Mesenchymal stem cell (in vitro differentiated cells and primary cell): ENCODE measurements around the gene CST5.

ENCODE experiments used
- DNase-seq: peaks from one replicate; pipeline ENCODE4 v3.0.0-alpha.2; 2013
- H2AFZ ChIP-seq: one replicate; pipeline ENCODE4 v1.6.1; 2013; ENCODE audit warnings: low read depth, mild to moderate bottlenecking, control low read depth, inconsistent platforms, low read length, moderate library complexity
- H2AK5ac ChIP-seq: 2 replicates; pipeline ENCODE4 v1.6.1; 2013; ENCODE audit warnings: low read length, moderate library complexity, mild to moderate bottlenecking, inconsistent platforms; ENCODE audit not compliant: severe bottlenecking
- H2BK120ac ChIP-seq: one replicate; pipeline ENCODE4 v1.6.1; 2013; ENCODE audit warnings: low read depth, mild to moderate bottlenecking, inconsistent platforms, low read length, moderate library complexity
- H2BK12ac ChIP-seq, 2 experiments: one replicate each; pipeline ENCODE4 v1.6.1; 2013; ENCODE audit warnings: inconsistent platforms in 2 of 2, low read length in 2 of 2, mild to moderate bottlenecking in 2 of 2, moderate library complexity in 2 of 2, control low read depth in 1 of 2
- H2BK15ac ChIP-seq: one replicate; pipeline ENCODE4 v1.6.1; 2013; ENCODE audit warnings: mild to moderate bottlenecking, low read depth, inconsistent platforms; ENCODE audit not compliant: poor library complexity, severe bottlenecking
- H2BK5ac ChIP-seq: 2 replicates; pipeline ENCODE4 v1.6.1; 2013; ENCODE audit warnings: low read depth, mild to moderate bottlenecking, low read length, control low read depth, inconsistent platforms; ENCODE audit not compliant: poor library complexity, severe bottlenecking
- H3K14ac ChIP-seq, 2 experiments: one replicate each; pipeline ENCODE4 v1.6.1; 2013; ENCODE audit warnings: inconsistent platforms in 2 of 2, low read length in 2 of 2, control low read depth in 1 of 2, mild to moderate bottlenecking in 1 of 2, moderate library complexity in 1 of 2
- H3K18ac ChIP-seq, 2 experiments: one replicate each; pipeline ENCODE4 v1.6.1; 2013; ENCODE audit warnings: inconsistent platforms in 2 of 2, low read length in 2 of 2, control low read depth in 1 of 2, low read depth in 1 of 2, mild to moderate bottlenecking in 1 of 2
- H3K23ac ChIP-seq, 2 experiments: one replicate each; pipeline ENCODE4 v1.6.1; 2013; ENCODE audit warnings: inconsistent platforms in 2 of 2, low read length in 2 of 2, mild to moderate bottlenecking in 2 of 2, moderate library complexity in 2 of 2, control low read depth in 1 of 2
- H3K27ac ChIP-seq: 2 replicates; pipeline ENCODE4 v1.5.1; 2013; ENCODE audit warnings: mild to moderate bottlenecking, moderate library complexity, low read length, control low read depth, inconsistent platforms; ENCODE audit not compliant: poor library complexity, severe bottlenecking
- H3K27me3 ChIP-seq, 2 experiments: 2 replicates each; pipeline versions ENCODE4 v1.6.1 to v1.7.0; 2013; ENCODE audit warnings: low read length in 2 of 2, mild to moderate bottlenecking in 2 of 2, moderate library complexity in 2 of 2, control low read depth in 1 of 2, inconsistent platforms in 1 of 2; ENCODE audit not compliant: control insufficient read depth in 1 of 2, insufficient read depth in 1 of 2
- H3K36me3 ChIP-seq, 2 experiments: 2 replicates each; pipeline versions ENCODE4 v1.6.1 to v1.7.0; 2013; ENCODE audit warnings: low read length in 2 of 2, control low read depth in 1 of 2, inconsistent platforms in 1 of 2, low read depth in 1 of 2, mild to moderate bottlenecking in 1 of 2; ENCODE audit not compliant: insufficient read depth in 2 of 2, control insufficient read depth in 1 of 2
- H3K4ac ChIP-seq, 2 experiments: one replicate each; pipeline ENCODE4 v1.6.1; 2013; ENCODE audit warnings: inconsistent platforms in 2 of 2, low read length in 2 of 2, mild to moderate bottlenecking in 2 of 2, moderate library complexity in 2 of 2, control low read depth in 1 of 2, low read depth in 1 of 2
- H3K4me1 ChIP-seq: 2 replicates; pipeline ENCODE4 v1.6.1; 2013; ENCODE audit warnings: low read depth, low read length, control low read depth; ENCODE audit not compliant: control insufficient read depth, insufficient read depth
- H3K4me2 ChIP-seq: 2 replicates; pipeline ENCODE4 v1.6.1; 2013; ENCODE audit warnings: low read length, mild to moderate bottlenecking, inconsistent platforms; ENCODE audit not compliant: poor library complexity, severe bottlenecking
- H3K4me3 ChIP-seq, 2 experiments: 2 replicates each; pipeline versions ENCODE4 v1.5.1 to v1.7.0; 2013; ENCODE audit warnings: low read length in 2 of 2, mild to moderate bottlenecking in 2 of 2, control low read depth in 1 of 2, low read depth in 1 of 2; ENCODE audit not compliant: insufficient read depth in 1 of 2
- H3K79me1 ChIP-seq: replicated peaks from 2 replicates; pipeline ENCODE4 v1.6.1; 2013; ENCODE audit warnings: mild to moderate bottlenecking, control low read depth, low read length, inconsistent platforms; ENCODE audit not compliant: poor library complexity, severe bottlenecking
- H3K9ac ChIP-seq: 2 replicates; pipeline ENCODE4 v1.7.0; 2013; ENCODE audit warnings: mild to moderate bottlenecking, low read length, moderate library complexity
- H3K9me3 ChIP-seq: 2 replicates; pipeline ENCODE4 v1.7.0; 2013; ENCODE audit warnings: mild to moderate bottlenecking, low read length; ENCODE audit not compliant: control insufficient read depth
- H4K8ac ChIP-seq: one replicate; pipeline ENCODE4 v1.6.1; 2013; ENCODE audit warnings: inconsistent platforms, mild to moderate bottlenecking, low read length, moderate library complexity
- H4K91ac ChIP-seq: one replicate; pipeline ENCODE4 v1.6.1; 2013; ENCODE audit warnings: mild to moderate bottlenecking, low read length, inconsistent platforms
- WGBS: methylation state at CpG from one replicate; pipeline ENCODE4 v1.1.7; 2013; ENCODE audit warnings: mixed read lengths; 5-methylcytosine and 5-hydroxymethylcytosine counted together

The CST5 gene

DNA sequence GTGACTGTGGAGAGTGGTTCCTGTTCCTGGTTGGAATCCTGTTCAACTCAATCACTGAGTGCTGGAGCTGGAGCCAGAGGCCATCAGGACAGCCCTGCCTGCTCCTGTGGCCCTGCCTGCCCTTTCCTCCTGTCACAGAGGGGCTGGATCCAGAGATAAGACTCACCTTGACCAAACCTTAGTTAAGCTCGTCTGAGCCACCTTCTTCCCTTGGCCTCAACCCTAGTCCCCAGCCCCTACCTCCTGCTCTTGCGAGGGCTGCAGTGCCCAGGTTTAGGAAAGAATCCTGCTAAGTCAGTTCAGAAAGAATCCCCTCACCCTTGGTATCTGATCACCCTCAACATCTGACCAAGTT lies 47.0 kb upstream of the CST5 start:
- Histone ChIP-seq H3K18ac (no peak overlapping the region), H2BK15ac (no peak overlapping the region), H3K27ac (no peak overlapping the region), H2AFZ (no peak overlapping the region), H3K79me1 (no peaks in the 10 kb centered on the region), H2BK12ac (no peak overlapping the region), H2AK5ac (no peak overlapping the region), H3K23ac (no peak overlapping the region), H3K36me3 (no peaks in the 10 kb centered on the region), H4K91ac (no peak overlapping the region), H2BK120ac (no peak overlapping the region), H3K9me3 (peaks cover 8% of the 10 kb centered on the region), H3K9ac (no peak overlapping the region), H3K4me3 (no peak overlapping the region), H4K8ac (no peak overlapping the region), H3K27me3 (peaks cover 0 to 49% of the 10 kb centered on the region in 2 experiments), H3K14ac (no peak overlapping the region), H2BK5ac (no peak overlapping the region), H3K4me2 (no peak overlapping the region), H3K4me1 (peaks cover 2% of the 10 kb centered on the region), H3K4ac (no peak overlapping the region)
- 62% methylated on average over 2 of the region's 2 CpGs for whole genome bisulfite sequencing
- no peak for DNase-seq

DNA sequence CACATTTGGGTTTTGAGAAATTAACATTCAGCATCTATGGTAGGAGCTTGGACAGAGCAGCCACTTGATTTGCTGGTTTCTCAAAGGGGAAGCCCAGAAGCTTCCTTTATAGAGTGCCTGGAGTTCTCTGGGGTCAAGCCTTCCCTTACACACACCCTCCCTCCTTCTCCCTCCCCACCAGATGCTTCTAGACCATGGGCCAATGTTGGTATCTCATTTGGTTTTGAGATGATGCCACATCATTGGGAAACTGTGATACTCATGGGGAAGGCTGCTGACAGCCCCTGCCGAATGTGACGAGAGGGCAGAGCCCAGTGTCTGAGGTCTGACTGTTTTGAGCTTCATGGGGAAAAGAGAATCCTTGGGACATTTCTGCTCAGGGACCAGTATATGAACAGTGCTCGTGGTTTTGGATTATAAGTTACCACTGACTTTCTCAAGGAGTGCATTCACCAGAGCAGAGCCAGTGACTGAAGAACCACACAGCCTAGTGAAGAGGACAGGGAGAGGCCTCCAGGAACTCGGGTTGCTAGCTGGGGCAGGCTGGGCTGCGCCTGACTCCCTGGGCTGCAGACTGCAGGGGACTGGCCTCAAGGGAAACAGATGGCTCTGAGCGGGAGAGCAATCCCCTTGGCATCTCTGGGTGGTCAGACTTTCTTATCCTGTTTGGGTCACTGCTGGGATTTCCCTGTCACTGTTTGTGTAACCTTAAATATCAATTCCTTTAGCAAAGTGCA lies 46.4 kb upstream of the CST5 start:
- no peak overlapping the region for H2BK120ac ChIP-seq
- no peaks in the 10 kb centered on the region for H3K36me3 ChIP-seq
- H3K9me3 ChIP-seq: peaks cover 8% of the 10 kb centered on the region
- no peak overlapping the region for H3K9ac ChIP-seq
- peaks cover 2% of the 10 kb centered on the region for H3K4me1 ChIP-seq
- no peak overlapping the region for H2BK12ac ChIP-seq
- H3K4me3 ChIP-seq: no peak overlapping the region
- H4K8ac ChIP-seq: no peak overlapping the region
- no peak overlapping the region for H3K23ac ChIP-seq
- no peak overlapping the region for H2AFZ ChIP-seq
- H3K4me2 ChIP-seq: no peak overlapping the region
- H3K14ac ChIP-seq: no peak overlapping the region
- no peak for DNase-seq
- H3K27ac ChIP-seq: no peak overlapping the region
- WGBS: 52% methylated on average over 6 of the region's 6 CpGs
- H2BK15ac ChIP-seq: no peak overlapping the region
- no peak overlapping the region for H2BK5ac ChIP-seq
- H3K79me1 ChIP-seq: no peaks in the 10 kb centered on the region
- H3K18ac ChIP-seq: no peak overlapping the region
- H2AK5ac ChIP-seq: no peak overlapping the region
- no peak overlapping the region for H3K4ac ChIP-seq
- H4K91ac ChIP-seq: no peak overlapping the region
- peaks cover 0 to 49% of the 10 kb centered on the region in 2 experiments for H3K27me3 ChIP-seq

DNA sequence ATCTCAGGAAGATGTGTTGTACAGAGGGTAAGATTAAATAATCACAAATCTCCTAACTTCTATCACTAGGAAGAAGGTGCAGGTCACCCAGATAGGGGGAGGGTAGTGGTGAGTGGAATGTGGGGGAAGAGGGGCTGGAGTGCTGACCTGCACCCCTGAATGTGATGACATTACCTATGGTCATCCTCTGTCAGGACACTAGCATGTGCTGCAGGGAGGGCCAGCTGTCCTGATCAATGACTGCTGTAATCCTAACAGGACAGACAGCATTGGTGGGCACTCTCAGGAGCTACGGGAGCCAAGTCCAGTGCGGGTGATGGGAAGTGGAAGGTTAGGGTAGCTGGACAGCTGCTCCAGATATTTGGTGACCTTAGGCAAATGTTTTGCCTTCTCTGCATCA lies 45.2 kb upstream of the CST5 start:
- Histone ChIP-seq H3K4me3 (no peak overlapping the region), H2BK120ac (no peak overlapping the region), H3K18ac (no peak overlapping the region), H3K36me3 (no peaks in the 10 kb centered on the region), H3K9ac (no peak overlapping the region), H3K9me3 (no peaks in the 10 kb centered on the region), H3K27me3 (peaks cover 0 to 42% of the 10 kb centered on the region in 2 experiments), H3K23ac (no peak overlapping the region), H3K4ac (no peak overlapping the region), H3K4me2 (no peak overlapping the region), H2BK12ac (no peak overlapping the region), H4K91ac (no peak overlapping the region), H3K27ac (no peak overlapping the region), H3K79me1 (no peaks in the 10 kb centered on the region), H4K8ac (no peak overlapping the region), H3K14ac (no peak overlapping the region), H2AK5ac (no peak overlapping the region), H2BK5ac (no peak overlapping the region), H2AFZ (no peak overlapping the region), H3K4me1 (peaks cover 4% of the 10 kb centered on the region), H2BK15ac (no peak overlapping the region)
- WGBS: 88% methylated on average over 2 of the region's 2 CpGs
- no peak for DNase-seq

DNA sequence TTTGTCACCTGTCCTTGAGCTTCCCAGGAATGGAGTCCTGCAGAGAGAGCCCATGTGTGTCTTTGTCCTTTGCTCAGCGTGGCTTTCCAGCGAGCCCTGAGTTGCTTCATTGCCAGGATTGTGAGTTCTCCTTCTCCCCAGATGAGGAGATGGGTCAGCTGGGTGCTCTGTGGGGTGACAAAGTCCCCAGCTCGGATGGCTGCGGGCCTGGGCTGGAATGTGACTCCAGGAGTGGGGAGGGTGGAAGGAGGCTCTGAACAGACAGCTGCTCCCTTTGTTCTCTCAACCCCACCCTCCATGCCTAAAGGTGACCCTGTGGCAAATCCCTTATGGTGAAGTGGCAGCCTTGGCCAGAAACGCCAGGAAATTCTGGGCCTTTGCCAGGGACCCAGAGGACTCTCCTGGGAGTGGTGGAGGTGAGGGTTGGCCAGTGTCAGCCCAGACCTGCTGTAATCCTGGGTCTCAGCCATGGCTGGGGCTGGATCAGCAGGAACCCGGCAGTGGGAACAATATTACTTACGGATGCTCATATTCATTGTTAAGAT lies 44.4 kb upstream of the CST5 start:
- Histone ChIP-seq H2BK15ac (no peak overlapping the region), H2BK5ac (no peak overlapping the region), H3K14ac (no peak overlapping the region), H3K4me1 (peaks cover 5% of the 10 kb centered on the region), H3K23ac (no peak overlapping the region), H3K27me3 (peaks cover 2 to 36% of the 10 kb centered on the region in 2 experiments), H3K27ac (no peak overlapping the region), H3K36me3 (no peaks in the 10 kb centered on the region), H3K4me3 (no peak overlapping the region), H3K18ac (no peak overlapping the region), H2BK12ac (no peak overlapping the region), H3K9me3 (no peaks in the 10 kb centered on the region), H2AK5ac (no peak overlapping the region), H3K4ac (no peak overlapping the region), H2AFZ (no peak overlapping the region), H3K4me2 (no peak overlapping the region), H3K79me1 (no peaks in the 10 kb centered on the region), H2BK120ac (no peak overlapping the region), H4K91ac (no peak overlapping the region), H3K9ac (no peak overlapping the region), H4K8ac (no peak overlapping the region)
- WGBS: 78% methylated on average over 3 of the region's 7 CpGs
- DNase-seq: no peak
